ENCODE data around the gene ATG2A. TPM values are rescaled to one million over a fixed set of nuclear protein-coding genes. Genes with fewer than 3 reads are reported as not detected.

Gene ATG2A
- total and polyA plus RNA-seq, 9 of the 15 experiments (the other 6 are each of a cell fraction or from before 2014, with no cell fraction given): 0.25 to 45.9 (median 5.2) TPM

GRCh38 chr11:64925536-64926436, 8.8 kb upstream of the ATG2A start (continued):
- TF ChIP-seq CUX1 (CRISPR knock-in tag; IDR thresholded peaks at IDR 0.05) (no peak), ZNF407 (IDR thresholded peaks at IDR 0.05; ENCODE audit: low read depth) (no peak), ZNF707 (CRISPR knock-in tag; conservative IDR thresholded peaks at IDR 0.05) (no peak)
- TF ChIP-seq, protein P1, sequence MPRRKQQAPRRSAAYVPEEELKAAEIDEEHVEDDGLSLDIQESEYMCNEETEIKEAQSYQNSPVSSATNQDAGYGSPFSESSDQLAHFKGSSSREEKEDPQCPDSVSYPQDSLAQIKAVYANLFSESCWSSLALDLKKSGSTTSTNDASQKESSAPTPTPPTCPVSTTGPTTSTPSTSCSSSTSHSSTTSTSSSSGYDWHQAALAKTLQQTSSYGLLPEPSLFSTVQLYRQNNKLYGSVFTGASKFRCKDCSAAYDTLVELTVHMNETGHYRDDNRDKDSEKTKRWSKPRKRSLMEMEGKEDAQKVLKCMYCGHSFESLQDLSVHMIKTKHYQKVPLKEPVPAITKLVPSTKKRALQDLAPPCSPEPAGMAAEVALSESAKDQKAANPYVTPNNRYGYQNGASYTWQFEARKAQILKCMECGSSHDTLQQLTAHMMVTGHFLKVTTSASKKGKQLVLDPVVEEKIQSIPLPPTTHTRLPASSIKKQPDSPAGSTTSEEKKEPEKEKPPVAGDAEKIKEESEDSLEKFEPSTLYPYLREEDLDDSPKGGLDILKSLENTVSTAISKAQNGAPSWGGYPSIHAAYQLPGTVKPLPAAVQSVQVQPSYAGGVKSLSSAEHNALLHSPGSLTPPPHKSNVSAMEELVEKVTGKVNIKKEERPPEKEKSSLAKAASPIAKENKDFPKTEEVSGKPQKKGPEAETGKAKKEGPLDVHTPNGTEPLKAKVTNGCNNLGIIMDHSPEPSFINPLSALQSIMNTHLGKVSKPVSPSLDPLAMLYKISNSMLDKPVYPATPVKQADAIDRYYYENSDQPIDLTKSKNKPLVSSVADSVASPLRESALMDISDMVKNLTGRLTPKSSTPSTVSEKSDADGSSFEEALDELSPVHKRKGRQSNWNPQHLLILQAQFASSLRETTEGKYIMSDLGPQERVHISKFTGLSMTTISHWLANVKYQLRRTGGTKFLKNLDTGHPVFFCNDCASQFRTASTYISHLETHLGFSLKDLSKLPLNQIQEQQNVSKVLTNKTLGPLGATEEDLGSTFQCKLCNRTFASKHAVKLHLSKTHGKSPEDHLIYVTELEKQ (CRISPR knock-in tag; IDR thresholded peaks at IDR 0.05): no peak
- TF ChIP-seq, protein P2, sequence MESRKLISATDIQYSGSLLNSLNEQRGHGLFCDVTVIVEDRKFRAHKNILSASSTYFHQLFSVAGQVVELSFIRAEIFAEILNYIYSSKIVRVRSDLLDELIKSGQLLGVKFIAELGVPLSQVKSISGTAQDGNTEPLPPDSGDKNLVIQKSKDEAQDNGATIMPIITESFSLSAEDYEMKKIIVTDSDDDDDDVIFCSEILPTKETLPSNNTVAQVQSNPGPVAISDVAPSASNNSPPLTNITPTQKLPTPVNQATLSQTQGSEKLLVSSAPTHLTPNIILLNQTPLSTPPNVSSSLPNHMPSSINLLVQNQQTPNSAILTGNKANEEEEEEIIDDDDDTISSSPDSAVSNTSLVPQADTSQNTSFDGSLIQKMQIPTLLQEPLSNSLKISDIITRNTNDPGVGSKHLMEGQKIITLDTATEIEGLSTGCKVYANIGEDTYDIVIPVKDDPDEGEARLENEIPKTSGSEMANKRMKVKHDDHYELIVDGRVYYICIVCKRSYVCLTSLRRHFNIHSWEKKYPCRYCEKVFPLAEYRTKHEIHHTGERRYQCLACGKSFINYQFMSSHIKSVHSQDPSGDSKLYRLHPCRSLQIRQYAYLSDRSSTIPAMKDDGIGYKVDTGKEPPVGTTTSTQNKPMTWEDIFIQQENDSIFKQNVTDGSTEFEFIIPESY (CRISPR knock-in tag; IDR thresholded peaks at IDR 0.05): 0 out of 2 replicates have a peak, but pooled peaks have one; percentile 26

Data from K562 (cell line).